OCI-M1 (cell line): Measurements from ENCODE around the gene NBEAL2.

Experiments
- DNase-seq: peaks from one replicate; lab custom pipeline; 2025; lab: John Stamatoyannopoulos, UW

Gene NBEAL2

GRCh38 chr3:47000922-47001730, 21.7 kb downstream of the NBEAL2 start:
- no peak for DNase-seq

DNA sequence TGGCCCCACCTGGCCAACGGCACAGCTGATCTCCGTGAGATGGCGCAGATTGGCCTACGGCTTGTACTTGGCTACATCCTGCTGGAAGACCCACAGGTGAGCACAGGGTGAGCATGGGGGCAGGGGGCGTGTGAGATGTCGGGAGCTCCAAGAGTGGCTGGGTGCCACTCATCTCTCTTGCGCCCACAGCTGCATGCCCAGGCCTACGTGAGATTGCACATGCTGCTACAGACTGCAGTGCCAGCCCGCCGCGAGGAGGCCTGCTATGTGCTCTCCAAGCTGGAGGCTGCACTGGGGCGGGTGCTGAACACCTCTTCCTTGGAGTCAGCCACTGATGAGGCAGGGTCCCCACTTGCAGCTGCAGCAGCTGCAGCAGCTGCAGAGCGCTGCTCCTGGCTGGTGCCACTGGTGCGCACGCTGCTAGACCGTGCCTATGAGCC, 22.3 kb downstream of the NBEAL2 start:
- no peak for DNase-seq

- DNase-seq = no peak
These were observed 22.9 kb downstream of the NBEAL2 start for GRCh38 chr3:47002171-47003055.

GRCh38 chr3:47003056-47003410, 23.6 kb downstream of the NBEAL2 start:
- DNase-seq = no peak

GRCh38 chr3:47003461-47004368, 24.2 kb downstream of the NBEAL2 start:
- no peak for DNase-seq

GRCh38 chr3:47004369-47005211, 25.1 kb downstream of the NBEAL2 start:
- DNase-seq = no peak

GRCh38 chr3:47005212-47006144, 26.0 kb downstream of the NBEAL2 start:
- no peak for DNase-seq

DNA sequence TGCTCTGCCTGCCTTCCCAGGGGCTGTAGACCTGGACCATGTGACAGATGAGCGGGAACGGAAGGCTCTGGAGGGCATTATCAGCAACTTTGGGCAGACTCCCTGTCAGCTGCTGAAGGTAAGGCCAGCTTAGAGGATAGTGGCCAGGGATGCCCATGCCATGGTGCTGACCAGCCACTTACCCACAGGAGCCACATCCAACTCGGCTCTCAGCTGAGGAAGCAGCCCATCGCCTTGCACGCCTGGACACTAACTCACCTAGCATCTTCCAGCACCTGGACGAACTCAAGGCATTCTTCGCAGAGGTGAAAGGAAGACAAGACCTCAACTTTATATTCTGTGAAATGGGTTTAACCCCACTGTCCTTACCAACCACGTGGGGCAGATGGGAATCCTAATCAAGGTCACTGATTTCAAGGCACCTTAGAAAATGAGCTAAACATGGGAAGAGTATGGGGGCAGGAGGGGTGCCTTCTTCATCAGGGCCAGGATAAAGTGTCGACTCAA, 26.7 kb downstream of the NBEAL2 start:
- no peak for DNase-seq

- no peak for DNase-seq
These were observed 27.5 kb downstream of the NBEAL2 start for GRCh38 chr3:47007001-47007400.

- no peak for DNase-seq
These were observed 28.2 kb downstream of the NBEAL2 start for GRCh38 chr3:47007482-47008233.

DNA sequence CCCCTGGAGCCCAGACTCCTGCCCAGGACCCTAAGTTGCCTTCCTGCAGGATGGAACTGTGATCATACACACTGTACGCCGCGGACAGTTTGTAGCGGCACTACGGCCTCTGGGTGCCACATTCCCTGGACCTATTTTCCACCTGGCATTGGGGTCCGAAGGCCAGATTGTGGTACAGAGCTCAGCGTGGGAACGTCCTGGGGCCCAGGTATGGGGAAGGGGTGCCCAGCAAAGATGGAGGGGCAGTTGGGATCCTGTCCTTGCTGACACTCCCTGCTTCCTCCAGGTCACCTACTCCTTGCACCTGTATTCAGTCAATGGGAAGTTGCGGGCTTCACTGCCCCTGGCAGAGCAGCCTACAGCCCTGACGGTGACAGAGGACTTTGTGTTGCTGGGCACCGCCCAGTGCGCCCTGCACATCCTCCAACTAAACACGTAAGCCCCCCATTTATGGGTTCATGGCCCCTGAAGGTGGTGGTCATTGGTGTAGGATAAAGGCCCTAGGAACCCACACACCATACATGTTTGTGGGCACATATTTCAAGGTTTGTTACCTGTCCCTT, 28.8 kb downstream of the NBEAL2 start:
- DNase-seq = no peak

- DNase-seq = no peak
These were observed 29.4 kb downstream of the NBEAL2 start for GRCh38 chr3:47008851-47009224.

GRCh38 chr3:47009225-47010110, 30.0 kb downstream of the NBEAL2 start:
- no peak for DNase-seq

GRCh38 chr3:47010111-47010712, 30.7 kb downstream of the NBEAL2 start:
- no peak for DNase-seq

GRCh38 chr3:47010910-47011309, 31.4 kb downstream of the NBEAL2 start:
- no peak for DNase-seq

DNA sequence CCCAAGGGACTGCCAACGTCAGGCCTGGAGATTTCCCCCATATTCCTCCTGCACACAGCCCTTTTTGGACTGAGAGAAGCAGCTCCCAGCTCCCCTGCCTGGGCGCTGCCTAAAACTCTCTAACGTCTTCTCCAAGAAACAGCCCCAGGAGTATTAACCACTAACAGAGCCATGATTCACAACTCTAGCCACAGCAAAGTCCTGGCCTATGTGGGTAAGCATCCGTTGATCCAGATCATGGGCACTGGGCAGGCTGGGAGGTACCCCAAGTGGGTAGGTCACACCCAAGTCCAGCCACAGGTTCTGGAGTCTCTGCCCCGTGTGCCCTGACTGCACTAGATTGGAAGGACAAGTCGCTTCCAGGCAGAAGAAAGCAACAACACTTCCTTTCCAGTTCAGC, 31.9 kb downstream of the NBEAL2 start:
- no peak for DNase-seq
